Spleen (tissue), 7 donors: ENCODE measurements around the gene NFAT5.

Experiments
- POLR2A ChIP-seq, 3 donors: fragments of 450-650 bp; IDR thresholded peaks; one replicate each; pipeline ENCODE4 v1.5.1; 2017; ENCODE audit warnings: antibody characterized with exemption in 3 of 3, mild to moderate bottlenecking in 1 of 3
- POLR2AphosphoS5 ChIP-seq, 3 donors: sonication (generic); formaldehyde crosslinking; IDR thresholded peaks; one replicate each; pipeline ENCODE4 v1.5.1; 2017; ENCODE audit warnings: antibody characterized with exemption in 3 of 3
- TF ChIP-seq, protein P1 (sequence below), 11 experiments: fragments of 200-600 bp in 7 of 11; fragments of 450-650 bp in 4 of 11; sonication (generic) in 4 of 11; IDR thresholded peaks in 8 of 11; conservative IDR thresholded peaks in 3 of 11; 1 replicate in 7 of 11; 2 replicates in 4 of 11; pipeline versions ENCODE4 v1.4.0 to v1.8.0; 2016 to 2021; ENCODE audit warnings: antibody characterized with exemption in 11 of 11, inconsistent platforms in 4 of 11, mild to moderate bottlenecking in 1 of 11
- donor health status: DM: no; HTN: no; CAD: no; lungs with moderate emphysema.
- donor health status: DM: no; HTN: no; CAD: no.
- donor health status: DM: no; HTN: no; CAD: no.

- TF ChIP-seq POLR2A (IDR thresholded peaks at IDR 0.05) (no peak), POLR2AphosphoS5 (IDR thresholded peaks at IDR 0.05) (no peak)
- TF ChIP-seq, protein P1, sequence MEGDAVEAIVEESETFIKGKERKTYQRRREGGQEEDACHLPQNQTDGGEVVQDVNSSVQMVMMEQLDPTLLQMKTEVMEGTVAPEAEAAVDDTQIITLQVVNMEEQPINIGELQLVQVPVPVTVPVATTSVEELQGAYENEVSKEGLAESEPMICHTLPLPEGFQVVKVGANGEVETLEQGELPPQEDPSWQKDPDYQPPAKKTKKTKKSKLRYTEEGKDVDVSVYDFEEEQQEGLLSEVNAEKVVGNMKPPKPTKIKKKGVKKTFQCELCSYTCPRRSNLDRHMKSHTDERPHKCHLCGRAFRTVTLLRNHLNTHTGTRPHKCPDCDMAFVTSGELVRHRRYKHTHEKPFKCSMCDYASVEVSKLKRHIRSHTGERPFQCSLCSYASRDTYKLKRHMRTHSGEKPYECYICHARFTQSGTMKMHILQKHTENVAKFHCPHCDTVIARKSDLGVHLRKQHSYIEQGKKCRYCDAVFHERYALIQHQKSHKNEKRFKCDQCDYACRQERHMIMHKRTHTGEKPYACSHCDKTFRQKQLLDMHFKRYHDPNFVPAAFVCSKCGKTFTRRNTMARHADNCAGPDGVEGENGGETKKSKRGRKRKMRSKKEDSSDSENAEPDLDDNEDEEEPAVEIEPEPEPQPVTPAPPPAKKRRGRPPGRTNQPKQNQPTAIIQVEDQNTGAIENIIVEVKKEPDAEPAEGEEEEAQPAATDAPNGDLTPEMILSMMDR (IDR thresholded peaks at IDR 0.05 in 8 of 11, conservative IDR thresholded peaks at IDR 0.05 in 3 of 11): peak; percentile 37 to 82 (median 73)
Observed at GRCh38 chr16:69709456-69710084, 143.8 kb downstream of the NFAT5 start.
